HepG2 (cell line): ENCODE measurements around the gene VPS29. TPM values are rescaled to one million over a fixed set of nuclear protein-coding genes. Genes with fewer than 3 reads are reported as not detected.

Source experiments
- JDP2 ChIP-seq: sonication (generic); formaldehyde crosslinking; IDR thresholded peaks from 2 replicates; pipeline ENCODE4 v1.8.1; 2022; ENCODE audit warnings: missing genetic modification reagents, borderline replicate concordance
- RCOR2 ChIP-seq: IDR thresholded peaks from 2 replicates; pipeline ENCODE4 v1.6.1; 2016; ENCODE audit warnings: missing biosample characterization, missing genetic modification reagents
- TOE1 ChIP-seq: sonication (generic); formaldehyde crosslinking; IDR thresholded peaks from 2 replicates; pipeline ENCODE4 v1.4.0; 2020; ENCODE audit warnings: mild to moderate bottlenecking, missing genetic modification reagents
- ZFYVE20 ChIP-seq: sonication (generic); formaldehyde crosslinking; IDR thresholded peaks from 2 replicates; pipeline ENCODE4 v1.8.0; 2023; ENCODE audit warnings: low read depth, mild to moderate bottlenecking, moderate library complexity, missing genetic modification reagents, borderline replicate concordance
- ZSCAN22 ChIP-seq: sonication (generic); formaldehyde crosslinking; IDR thresholded peaks from 2 replicates; pipeline ENCODE4 v1.4.0; 2020; ENCODE audit warnings: mild to moderate bottlenecking, missing genetic modification reagents
- polyA plus RNA-seq, 8 experiments: library from polyadenylated mRNA; depleted of rRNA in 3 of 8; stranded (reverse) in 7 of 8; unstranded in 1 of 8; fragments of >200 nt; fragmentation: Illumina TruSeq in 4 of 8; extraction: Trizol in 4 of 8; gene quantifications; 2 replicates each; pipeline versions ENCODE4 v1.2.1 to v1.2.3, GENCODE V29; 2011 to 2016; ENCODE audit warnings: low read depth in 4 of 8, missing spikeins in 1 of 8, mixed read lengths in 1 of 8; ENCODE audit not compliant: insufficient read depth in 1 of 8
- total RNA-seq, 5 experiments: library from RNA; depleted of rRNA; stranded (reverse); fragments of >200 nt; fragmentation: Illumina TruSeq; extraction: Trizol; gene quantifications; 2 replicates each; pipeline ENCODE4 v1.2.3, GENCODE V29; 2016; ENCODE audit warnings: low read depth in 1 of 5
- TF ChIP-seq, protein P1 (sequence below): sonication (generic); formaldehyde crosslinking; IDR thresholded peaks from 2 replicates; pipeline ENCODE4 v1.4.0; 2020; ENCODE audit warnings: missing genetic modification reagents
- TF ChIP-seq, protein P2 (sequence below): sonication (generic); formaldehyde crosslinking; IDR thresholded peaks from 2 replicates; pipeline ENCODE4 v1.5.1; 2020; ENCODE audit warnings: missing genetic modification reagents, mild to moderate bottlenecking, borderline replicate concordance
- TF ChIP-seq, protein P3 (sequence below): sonication (generic); formaldehyde crosslinking; IDR thresholded peaks from 2 replicates; pipeline ENCODE4 v1.9.0; 2021; ENCODE audit warnings: missing genetic modification reagents, mild to moderate bottlenecking, borderline replicate concordance
- TF ChIP-seq, protein P4 (sequence below): sonication (generic); formaldehyde crosslinking; IDR thresholded peaks from 2 replicates; pipeline ENCODE4 v1.8.0; 2023; ENCODE audit warnings: mild to moderate bottlenecking, missing genetic modification reagents

The VPS29 gene
- total and polyA plus RNA-seq, 2 of the 13 experiments (the other 11 are each of a cell fraction or from before 2014, with no cell fraction given), result 107 to 114 TPM

DNA sequence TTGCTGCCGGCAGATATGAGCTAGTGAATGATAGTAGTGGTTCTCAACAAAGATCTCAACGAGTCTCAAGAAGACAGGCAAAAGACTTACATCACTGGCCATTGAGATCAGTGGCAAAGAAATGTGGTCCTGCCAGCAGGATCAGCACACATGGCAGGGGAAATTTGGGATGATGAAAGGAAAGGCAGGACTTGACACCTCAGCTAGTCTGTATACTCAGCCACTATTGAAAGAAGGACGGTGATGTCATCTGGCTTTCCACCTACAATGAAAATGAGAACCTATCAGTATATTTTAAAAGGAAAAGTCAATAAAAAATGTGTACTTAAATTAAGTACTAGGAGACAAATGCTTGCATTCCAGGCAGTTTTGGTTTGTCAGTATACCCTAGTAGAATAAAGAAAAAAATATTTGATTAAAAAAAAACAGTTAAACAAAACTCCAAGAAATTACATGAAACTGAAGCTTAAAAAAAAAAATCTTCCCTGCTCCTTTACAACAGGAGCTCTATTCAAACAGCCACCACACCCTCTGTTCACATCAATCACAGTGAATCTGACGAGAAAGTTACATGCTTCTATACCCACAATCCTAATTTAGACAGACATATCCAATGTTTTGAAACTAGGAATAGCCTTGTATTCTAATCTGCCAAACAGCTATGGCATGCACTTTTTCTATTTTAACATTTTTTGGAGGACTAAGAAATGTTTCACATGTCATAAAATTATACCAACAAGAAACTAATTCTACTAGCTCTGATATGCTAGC, 35.1 kb upstream of the VPS29 start (continued):
- TF ChIP-seq, protein P1, sequence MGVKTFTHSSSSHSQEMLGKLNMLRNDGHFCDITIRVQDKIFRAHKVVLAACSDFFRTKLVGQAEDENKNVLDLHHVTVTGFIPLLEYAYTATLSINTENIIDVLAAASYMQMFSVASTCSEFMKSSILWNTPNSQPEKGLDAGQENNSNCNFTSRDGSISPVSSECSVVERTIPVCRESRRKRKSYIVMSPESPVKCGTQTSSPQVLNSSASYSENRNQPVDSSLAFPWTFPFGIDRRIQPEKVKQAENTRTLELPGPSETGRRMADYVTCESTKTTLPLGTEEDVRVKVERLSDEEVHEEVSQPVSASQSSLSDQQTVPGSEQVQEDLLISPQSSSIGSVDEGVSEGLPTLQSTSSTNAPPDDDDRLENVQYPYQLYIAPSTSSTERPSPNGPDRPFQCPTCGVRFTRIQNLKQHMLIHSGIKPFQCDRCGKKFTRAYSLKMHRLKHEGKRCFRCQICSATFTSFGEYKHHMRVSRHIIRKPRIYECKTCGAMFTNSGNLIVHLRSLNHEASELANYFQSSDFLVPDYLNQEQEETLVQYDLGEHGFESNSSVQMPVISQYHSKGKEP (CRISPR knock-in tag), result no peak
- TF ChIP-seq, protein P2, sequence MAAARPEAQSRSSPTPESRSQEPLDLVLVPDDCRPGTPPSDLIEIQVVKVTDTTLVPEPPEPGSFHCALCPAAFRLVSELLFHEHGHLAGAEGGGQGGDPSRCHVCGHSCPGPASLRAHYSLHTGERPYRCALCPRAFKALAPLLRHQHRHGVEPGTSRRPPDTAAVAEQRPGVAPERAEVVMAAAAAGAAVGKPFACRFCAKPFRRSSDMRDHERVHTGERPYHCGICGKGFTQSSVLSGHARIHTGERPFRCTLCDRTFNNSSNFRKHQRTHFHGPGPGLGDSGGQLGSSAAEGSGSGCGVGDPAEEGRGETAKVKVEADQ, result no peak
- TF ChIP-seq ZSCAN22 (no peak), ZFYVE20 (no peak), JDP2 (CRISPR knock-in tag) (no peak), RCOR2 (CRISPR knock-in tag) (no peak), TOE1 (CRISPR knock-in tag) (no peak)
- TF ChIP-seq, protein P3, sequence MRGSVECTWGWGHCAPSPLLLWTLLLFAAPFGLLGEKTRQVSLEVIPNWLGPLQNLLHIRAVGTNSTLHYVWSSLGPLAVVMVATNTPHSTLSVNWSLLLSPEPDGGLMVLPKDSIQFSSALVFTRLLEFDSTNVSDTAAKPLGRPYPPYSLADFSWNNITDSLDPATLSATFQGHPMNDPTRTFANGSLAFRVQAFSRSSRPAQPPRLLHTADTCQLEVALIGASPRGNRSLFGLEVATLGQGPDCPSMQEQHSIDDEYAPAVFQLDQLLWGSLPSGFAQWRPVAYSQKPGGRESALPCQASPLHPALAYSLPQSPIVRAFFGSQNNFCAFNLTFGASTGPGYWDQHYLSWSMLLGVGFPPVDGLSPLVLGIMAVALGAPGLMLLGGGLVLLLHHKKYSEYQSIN, result no peak
- TF ChIP-seq, protein P4, sequence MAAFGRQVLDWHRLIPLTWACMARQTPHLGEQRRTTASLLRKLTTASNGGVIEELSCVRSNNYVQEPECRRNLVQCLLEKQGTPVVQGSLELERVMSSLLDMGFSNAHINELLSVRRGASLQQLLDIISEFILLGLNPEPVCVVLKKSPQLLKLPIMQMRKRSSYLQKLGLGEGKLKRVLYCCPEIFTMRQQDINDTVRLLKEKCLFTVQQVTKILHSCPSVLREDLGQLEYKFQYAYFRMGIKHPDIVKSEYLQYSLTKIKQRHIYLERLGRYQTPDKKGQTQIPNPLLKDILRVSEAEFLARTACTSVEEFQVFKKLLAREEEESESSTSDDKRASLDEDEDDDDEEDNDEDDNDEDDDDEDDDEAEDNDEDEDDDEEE (CRISPR knock-in tag), result no peak
